Chondrocyte (in vitro differentiated cells): ENCODE measurements around the gene EXTL2. TPM values are rescaled to one million over a fixed set of nuclear protein-coding genes. Genes with fewer than 3 reads are reported as not detected.

Source experiments
- total RNA-seq: library from RNA; stranded (reverse); gene quantifications from 3 replicates; pipeline ENCODE4 v1.2.1, GENCODE V29; 2021

The EXTL2 gene
- total RNA-seq, 1 donor from 2014 or later = 24.7 TPM

Other genes with a start within 250 kb of the EXTL2 start
- 4.6 to 6.1 TPM (median 5.4 TPM) in 3 replicates for gene VCAM1, start 175.1 kb downstream of the EXTL2 start, total RNA-seq
- gene SLC30A7, start 1.2 kb upstream of the EXTL2 start, total RNA-seq = 46.1 to 49.5 TPM (median 46.2 TPM) in 3 replicates
- gene DPH5, start 130.9 kb upstream of the EXTL2 start, total RNA-seq = 30.0 to 36.7 TPM (median 30.5 TPM) in 3 replicates